ENCODE measurements around the gene ZFYVE19. TPM values are rescaled to one million over a fixed set of nuclear protein-coding genes. Genes with fewer than 3 reads are reported as not detected.

ZFYVE19 gene
- total and polyA plus RNA-seq, 2 donors (not counting 3 experiments of a cell fraction or from before 2014, with no cell fraction given) = 29.7 to 47.2 TPM

DNA sequence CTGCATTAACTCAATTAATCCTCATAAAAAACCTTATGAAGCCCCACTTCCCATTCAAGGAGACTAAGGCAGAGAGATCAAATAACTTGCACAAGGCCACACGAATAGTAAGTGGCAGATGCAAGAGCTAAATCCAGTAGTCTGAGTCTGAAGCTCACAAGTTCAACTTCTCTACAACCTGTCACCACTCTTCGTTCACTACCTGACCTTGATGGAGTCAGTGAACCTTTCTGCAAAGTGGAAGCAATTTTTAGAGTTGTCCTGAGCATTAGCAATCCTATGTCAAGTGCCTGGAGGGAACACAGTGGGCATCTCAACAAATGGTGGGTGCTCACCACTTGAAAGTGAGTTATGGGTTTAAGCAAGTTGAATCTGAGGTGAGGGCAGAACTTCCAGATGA, 34.9 kb downstream of the ZFYVE19 start:
- no peaks in the 10 kb centered on the region for H3K36me3 ChIP-seq (ENCODE audit: control insufficient read depth in 2 of 2, extremely low read depth in 1 of 2, insufficient read depth in 2 of 2, low read length in 2 of 2)
- no peak for FAIRE-seq
- no peaks in the 10 kb centered on the region for H3K9me3 ChIP-seq (replicated peaks; ENCODE audit: control insufficient read depth, insufficient read depth, low read length)
- no peak overlapping the region for H3K27ac ChIP-seq (ENCODE audit: insufficient read depth, low read depth, low read length)
- intact Hi-C loops (cut with micrococcal nuclease) (no loop called here), dilution Hi-C loops (cut with MboI; ENCODE audit: extremely low pct_ligation_motif_present, low sequenced_read_pairs) (no loop called here)
- peaks cover 11% of the 10 kb centered on the region in 2 experiments for H3K27me3 ChIP-seq (ENCODE audit: control insufficient read depth in 2 of 2, insufficient read depth in 2 of 2, low read length in 2 of 2)
- CTCF ChIA-PET = interaction anchor here (1.2 to 8.3 kb wide), 2 partner anchors 16 to 51 kb away, joined by 3 to 71 read pairs; no protein-coding TSS in a partner anchor
- no peak for DNase-seq (ENCODE audit: low read depth, low spot score)
- no peak overlapping the region for H3K4me3 ChIP-seq (replicated peaks in 1 of 3; ENCODE audit: insufficient read depth in 1 of 3, low read depth in 1 of 3, low read length in 3 of 3)
- H3K79me2 ChIP-seq (ENCODE audit: control insufficient read depth, insufficient read depth, low read length) = no peaks in the 10 kb centered on the region
- H3K9ac ChIP-seq (replicated peaks; ENCODE audit: extremely low read depth, insufficient read depth, low read length) = no peak overlapping the region
- H3K4me2 ChIP-seq (ENCODE audit: insufficient read depth, low read length) = no peak overlapping the region
- no TSS peak for BruUV-seq (replicated peaks)
- H4K20me1 ChIP-seq (replicated peaks; ENCODE audit: control insufficient read depth, extremely low read depth, insufficient read depth, low read length) = no peaks in the 10 kb centered on the region
- POLR2A ChIA-PET = no interaction called here
- no peak overlapping the region for H2AFZ ChIP-seq (ENCODE audit: low read depth, low read length)
- peaks cover 5% of the 10 kb centered on the region for H3K4me1 ChIP-seq (ENCODE audit: control insufficient read depth, extremely low read depth, insufficient read depth, low read length)
- no peaks in the 10 kb centered on the region for H3K9me1 ChIP-seq (replicated peaks; ENCODE audit: control insufficient read depth, extremely low read depth, insufficient read depth, low read length)
- TF ChIP-seq EZH2 (IDR thresholded peaks at IDR 0.05; ENCODE audit: borderline replicate concordance, low read depth, low read length, severe bottlenecking) (no peak), POLR2A (IDR thresholded peaks at IDR 0.05; ENCODE audit: low read depth, low read length) (no peak), JUN (IDR thresholded peaks at IDR 0.05; ENCODE audit: borderline replicate concordance, insufficient read depth, insufficient read length, low read depth) (no peak), FOS (IDR thresholded peaks at IDR 0.05; ENCODE audit: borderline replicate concordance, insufficient read depth, low read length) (no peak)

DNA sequence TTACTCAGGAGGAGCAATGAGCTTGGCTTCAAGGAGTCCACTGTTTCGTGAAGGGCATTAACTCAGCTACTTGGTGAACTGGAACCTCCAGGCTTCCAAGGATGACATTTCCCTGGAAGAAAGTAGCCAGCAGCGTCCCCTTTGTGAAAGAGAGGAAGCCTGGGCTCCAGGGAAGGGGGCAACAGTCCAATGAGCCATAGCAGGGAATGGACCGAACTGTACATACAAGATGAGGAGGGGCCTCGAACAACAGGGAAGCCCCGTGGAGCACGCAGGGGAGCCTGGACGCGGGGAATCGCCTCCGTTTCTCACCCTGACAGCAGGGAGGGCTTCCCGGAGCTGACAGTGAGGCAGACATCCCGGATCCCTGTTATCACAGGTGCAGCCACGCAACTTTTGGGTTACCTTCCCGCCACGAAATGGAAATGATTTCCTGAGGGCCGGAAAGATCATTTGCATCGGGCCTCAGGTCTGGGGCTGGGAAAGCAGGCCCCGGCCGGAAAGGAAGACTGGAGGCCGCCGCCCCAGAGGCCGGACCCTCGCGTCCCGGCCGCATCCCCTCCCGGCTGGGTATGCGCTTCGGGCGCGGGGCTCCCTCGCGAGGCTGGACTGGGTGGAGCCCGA, 36.5 kb downstream of the ZFYVE19 start:
- intact Hi-C loops (cut with micrococcal nuclease) = no loop called here
- H3K27me3 ChIP-seq (ENCODE audit: control insufficient read depth in 2 of 2, insufficient read depth in 2 of 2, low read length in 2 of 2) = peaks cover 11% of the 10 kb centered on the region in 2 experiments
- POLR2A ChIA-PET = no interaction called here
- H3K4me1 ChIP-seq (ENCODE audit: control insufficient read depth, extremely low read depth, insufficient read depth, low read length) = peaks cover 5% of the 10 kb centered on the region
- H3K9ac ChIP-seq (replicated peaks; ENCODE audit: extremely low read depth, insufficient read depth, low read length) = no peak overlapping the region
- no peaks in the 10 kb centered on the region for H3K9me1 ChIP-seq (replicated peaks; ENCODE audit: control insufficient read depth, extremely low read depth, insufficient read depth, low read length)
- no peak for FAIRE-seq
- dilution Hi-C loops (cut with MboI; ENCODE audit: extremely low pct_ligation_motif_present, low sequenced_read_pairs) = no loop called here
- no peaks in the 10 kb centered on the region for H3K79me2 ChIP-seq (ENCODE audit: control insufficient read depth, insufficient read depth, low read length)
- no peak overlapping the region for H3K4me3 ChIP-seq (replicated peaks in 1 of 3; ENCODE audit: insufficient read depth in 1 of 3, low read depth in 1 of 3, low read length in 3 of 3)
- H4K20me1 ChIP-seq (replicated peaks; ENCODE audit: control insufficient read depth, extremely low read depth, insufficient read depth, low read length) = no peaks in the 10 kb centered on the region
- TF ChIP-seq MYC (IDR thresholded peaks at IDR 0.05; ENCODE audit: low read depth, low read length) = no peak
- TF ChIP-seq EZH2 (IDR thresholded peaks at IDR 0.05; ENCODE audit: borderline replicate concordance, low read depth, low read length, severe bottlenecking) = peak; percentile 25
- no peak for TF ChIP-seq FOS (IDR thresholded peaks at IDR 0.05; ENCODE audit: borderline replicate concordance, insufficient read depth, low read length)
- TF ChIP-seq POLR2A (IDR thresholded peaks at IDR 0.05; ENCODE audit: low read depth, low read length) = no peak
- TF ChIP-seq, protein P1, sequence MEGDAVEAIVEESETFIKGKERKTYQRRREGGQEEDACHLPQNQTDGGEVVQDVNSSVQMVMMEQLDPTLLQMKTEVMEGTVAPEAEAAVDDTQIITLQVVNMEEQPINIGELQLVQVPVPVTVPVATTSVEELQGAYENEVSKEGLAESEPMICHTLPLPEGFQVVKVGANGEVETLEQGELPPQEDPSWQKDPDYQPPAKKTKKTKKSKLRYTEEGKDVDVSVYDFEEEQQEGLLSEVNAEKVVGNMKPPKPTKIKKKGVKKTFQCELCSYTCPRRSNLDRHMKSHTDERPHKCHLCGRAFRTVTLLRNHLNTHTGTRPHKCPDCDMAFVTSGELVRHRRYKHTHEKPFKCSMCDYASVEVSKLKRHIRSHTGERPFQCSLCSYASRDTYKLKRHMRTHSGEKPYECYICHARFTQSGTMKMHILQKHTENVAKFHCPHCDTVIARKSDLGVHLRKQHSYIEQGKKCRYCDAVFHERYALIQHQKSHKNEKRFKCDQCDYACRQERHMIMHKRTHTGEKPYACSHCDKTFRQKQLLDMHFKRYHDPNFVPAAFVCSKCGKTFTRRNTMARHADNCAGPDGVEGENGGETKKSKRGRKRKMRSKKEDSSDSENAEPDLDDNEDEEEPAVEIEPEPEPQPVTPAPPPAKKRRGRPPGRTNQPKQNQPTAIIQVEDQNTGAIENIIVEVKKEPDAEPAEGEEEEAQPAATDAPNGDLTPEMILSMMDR (IDR thresholded peaks at IDR 0.05; ENCODE audit: extremely low read depth in 1 of 2, insufficient read depth in 1 of 2, low read depth in 1 of 2, low read length in 2 of 2) = no peak
- no peak for TF ChIP-seq GATA2 (IDR thresholded peaks at IDR 0.05; ENCODE audit: insufficient read depth, insufficient read length, low read depth, low read length)
- TF ChIP-seq POLR2AphosphoS5 (IDR thresholded peaks at IDR 0.05; ENCODE audit: insufficient read depth, low read depth, low read length) = no peak
- no peak for TF ChIP-seq JUN (IDR thresholded peaks at IDR 0.05; ENCODE audit: borderline replicate concordance, insufficient read depth, insufficient read length, low read depth)
- DNase-seq (ENCODE audit: low read depth, low spot score) = no peak
- no peak overlapping the region for H2AFZ ChIP-seq (ENCODE audit: low read depth, low read length)
- H3K36me3 ChIP-seq (ENCODE audit: control insufficient read depth in 2 of 2, extremely low read depth in 1 of 2, insufficient read depth in 2 of 2, low read length in 2 of 2) = no peaks in the 10 kb centered on the region
- no peak overlapping the region for H3K27ac ChIP-seq (ENCODE audit: insufficient read depth, low read depth, low read length)
- CTCF ChIA-PET = interaction anchor here (0.9 to 8.3 kb wide), 6 partner anchors 15 to 110 kb away, joined by 3 to 71 read pairs (median 6); partner anchors contain the start of gene CHAC1
- H3K4me2 ChIP-seq (ENCODE audit: insufficient read depth, low read length) = no peak overlapping the region
- no TSS peak for BruUV-seq (replicated peaks)
- H3K9me3 ChIP-seq (replicated peaks; ENCODE audit: control insufficient read depth, insufficient read depth, low read length) = no peaks in the 10 kb centered on the region

All from endothelial cell of umbilical vein (primary cell).